Activated T-helper 17 cell treated with anti-CD3 and anti-CD28 coated beads, Interleukin-2, amount 50 U/mL, for 72 hours (primary cell): Measurements from ENCODE around the gene EBPL. TPM values are rescaled to one million over a fixed set of nuclear protein-coding genes. Genes with fewer than 3 reads are reported as not detected.

ENCODE experiments used
- ATAC-seq: fragments of 150-1000 bp; cut with Tn5 transposase; replicated peaks from 2 replicates; pipeline ENCODE4 v1.10.0; 2021; ENCODE audit warnings: mild to moderate bottlenecking, moderate library complexity
- H3K27ac Mint-ChIP-seq: one replicate; pipeline ENCODE4 v1.8.0; 2022; ENCODE audit warnings: mixed read lengths
- H3K27me3 Mint-ChIP-seq: one replicate; pipeline ENCODE4 v1.8.0; 2022; ENCODE audit warnings: mixed read lengths
- H3K36me3 Mint-ChIP-seq: one replicate; pipeline ENCODE4 v1.8.0; 2022; ENCODE audit warnings: low read depth, mild to moderate bottlenecking, mixed read lengths
- H3K4me1 Mint-ChIP-seq: one replicate; pipeline ENCODE4 v1.8.0; 2022; ENCODE audit warnings: mixed read lengths
- H3K4me3 Mint-ChIP-seq: one replicate; pipeline ENCODE4 v1.8.0; 2022; ENCODE audit warnings: mild to moderate bottlenecking, mixed read lengths
- H3K9me3 Mint-ChIP-seq: one replicate; pipeline ENCODE4 v1.8.0; 2022; ENCODE audit warnings: mixed read lengths
- total RNA-seq, 2 donors: library from RNA; stranded (reverse); gene quantifications; one replicate each; pipeline ENCODE4 v1.2.3, GENCODE V29; 2022

Gene EBPL
- total RNA-seq, 2 donors from 2014 or later, result 24.0 to 53.5 TPM

GRCh38 chr13:49690133-49690994 is 922 bp downstream of the EBPL start:
- peak; percentile 9 for ATAC-seq
- Mint-ChIP-seq H3K27me3 (no peaks in the 10 kb centered on the region), H3K4me3 (peak overlapping the region; percentile 89), H3K9me3 (no peaks in the 10 kb centered on the region), H3K36me3 (no peaks in the 10 kb centered on the region), H3K27ac (peak overlapping the region; percentile 83), H3K4me1 (no peaks in the 10 kb centered on the region)

GRCh38 chr13:49683489-49683888 is 7.8 kb downstream of the EBPL start:
- H3K9me3 Mint-ChIP-seq, result no peaks in the 10 kb centered on the region
- peaks cover 7% of the 10 kb centered on the region for H3K4me1 Mint-ChIP-seq
- ATAC-seq, result peak; percentile 97
- H3K27me3 Mint-ChIP-seq, result no peaks in the 10 kb centered on the region
- peak overlapping the region; percentile 50 for H3K27ac Mint-ChIP-seq
- H3K4me3 Mint-ChIP-seq, result peak overlapping the region; percentile 41
- peaks cover 6% of the 10 kb centered on the region for H3K36me3 Mint-ChIP-seq

- no peak for ATAC-seq
- Mint-ChIP-seq H3K9me3 (no peaks in the 10 kb centered on the region), H3K27ac (no peak overlapping the region), H3K4me1 (peaks cover 11% of the 10 kb centered on the region), H3K4me3 (no peak overlapping the region), H3K27me3 (no peaks in the 10 kb centered on the region), H3K36me3 (peaks cover 6% of the 10 kb centered on the region)
These were observed 9.3 kb downstream of the EBPL start for GRCh38 chr13:49681842-49682435.

GRCh38 chr13:49679246-49679645 is 12.0 kb downstream of the EBPL start:
- peaks cover 12% of the 10 kb centered on the region for H3K4me1 Mint-ChIP-seq
- no peak for ATAC-seq
- H3K27ac Mint-ChIP-seq, result no peak overlapping the region
- no peaks in the 10 kb centered on the region for H3K9me3 Mint-ChIP-seq
- H3K36me3 Mint-ChIP-seq, result peaks cover 6% of the 10 kb centered on the region
- H3K27me3 Mint-ChIP-seq, result no peaks in the 10 kb centered on the region
- H3K4me3 Mint-ChIP-seq, result no peak overlapping the region

GRCh38 chr13:49678191-49678914 is 12.9 kb downstream of the EBPL start:
- Mint-ChIP-seq H3K4me3 (no peak overlapping the region), H3K36me3 (no peaks in the 10 kb centered on the region), H3K9me3 (no peaks in the 10 kb centered on the region), H3K27me3 (no peaks in the 10 kb centered on the region), H3K4me1 (peaks cover 5% of the 10 kb centered on the region), H3K27ac (no peak overlapping the region)
- ATAC-seq, result no peak

GRCh38 chr13:49676581-49677298 is 14.5 kb downstream of the EBPL start:
- H3K36me3 Mint-ChIP-seq, result no peaks in the 10 kb centered on the region
- peaks cover 5% of the 10 kb centered on the region for H3K4me1 Mint-ChIP-seq
- no peaks in the 10 kb centered on the region for H3K27me3 Mint-ChIP-seq
- no peak for ATAC-seq
- no peak overlapping the region for H3K27ac Mint-ChIP-seq
- H3K9me3 Mint-ChIP-seq, result no peaks in the 10 kb centered on the region
- H3K4me3 Mint-ChIP-seq, result no peak overlapping the region

- Mint-ChIP-seq H3K36me3 (peaks cover 19% of the 10 kb centered on the region), H3K4me3 (no peak overlapping the region), H3K27ac (no peak overlapping the region), H3K27me3 (no peaks in the 10 kb centered on the region), H3K4me1 (no peaks in the 10 kb centered on the region), H3K9me3 (no peaks in the 10 kb centered on the region)
- ATAC-seq, result no peak
These were observed 20.5 kb downstream of the EBPL start for GRCh38 chr13:49670828-49671227.

GRCh38 chr13:49669735-49670309 is 21.5 kb downstream of the EBPL start:
- Mint-ChIP-seq H3K9me3 (no peaks in the 10 kb centered on the region), H3K27ac (no peak overlapping the region), H3K4me3 (no peak overlapping the region), H3K4me1 (no peaks in the 10 kb centered on the region), H3K27me3 (no peaks in the 10 kb centered on the region), H3K36me3 (peaks cover 22% of the 10 kb centered on the region)
- peak; percentile 69 for ATAC-seq

GRCh38 chr13:49667773-49668172 is 23.5 kb downstream of the EBPL start:
- H3K36me3 Mint-ChIP-seq, result peaks cover 23% of the 10 kb centered on the region
- no peaks in the 10 kb centered on the region for H3K4me1 Mint-ChIP-seq
- H3K27ac Mint-ChIP-seq, result no peak overlapping the region
- H3K27me3 Mint-ChIP-seq, result no peaks in the 10 kb centered on the region
- no peak overlapping the region for H3K4me3 Mint-ChIP-seq
- no peaks in the 10 kb centered on the region for H3K9me3 Mint-ChIP-seq
- no peak for ATAC-seq

GRCh38 chr13:49664606-49665005 is 26.7 kb downstream of the EBPL start:
- H3K4me3 Mint-ChIP-seq, result no peak overlapping the region
- H3K9me3 Mint-ChIP-seq, result no peaks in the 10 kb centered on the region
- no peaks in the 10 kb centered on the region for H3K4me1 Mint-ChIP-seq
- H3K27me3 Mint-ChIP-seq, result no peaks in the 10 kb centered on the region
- no peak for ATAC-seq
- no peak overlapping the region for H3K27ac Mint-ChIP-seq
- H3K36me3 Mint-ChIP-seq, result peaks cover 40% of the 10 kb centered on the region

- Mint-ChIP-seq H3K27me3 (no peaks in the 10 kb centered on the region), H3K27ac (no peak overlapping the region), H3K9me3 (no peaks in the 10 kb centered on the region), H3K4me3 (no peak overlapping the region), H3K36me3 (peaks cover 12% of the 10 kb centered on the region), H3K4me1 (no peaks in the 10 kb centered on the region)
- no peak for ATAC-seq
These were observed 34.0 kb downstream of the EBPL start for GRCh38 chr13:49657241-49657641.

GRCh38 chr13:49655906-49656305 is 35.4 kb downstream of the EBPL start:
- Mint-ChIP-seq H3K27me3 (no peaks in the 10 kb centered on the region), H3K4me3 (no peak overlapping the region), H3K9me3 (no peaks in the 10 kb centered on the region), H3K4me1 (no peaks in the 10 kb centered on the region), H3K27ac (no peak overlapping the region), H3K36me3 (no peaks in the 10 kb centered on the region)
- no peak for ATAC-seq

- Mint-ChIP-seq H3K4me3 (no peak overlapping the region), H3K4me1 (no peaks in the 10 kb centered on the region), H3K9me3 (no peaks in the 10 kb centered on the region), H3K27me3 (no peaks in the 10 kb centered on the region), H3K27ac (no peak overlapping the region), H3K36me3 (no peaks in the 10 kb centered on the region)
- ATAC-seq, result no peak
These were observed 37.3 kb downstream of the EBPL start for GRCh38 chr13:49654011-49654410.

GRCh38 chr13:49653478-49653877 is 37.8 kb downstream of the EBPL start:
- no peak for ATAC-seq
- no peaks in the 10 kb centered on the region for H3K27me3 Mint-ChIP-seq
- H3K9me3 Mint-ChIP-seq, result no peaks in the 10 kb centered on the region
- H3K36me3 Mint-ChIP-seq, result no peaks in the 10 kb centered on the region
- no peak overlapping the region for H3K27ac Mint-ChIP-seq
- H3K4me1 Mint-ChIP-seq, result no peaks in the 10 kb centered on the region
- H3K4me3 Mint-ChIP-seq, result no peak overlapping the region
